H54 (cell line): Measurements from ENCODE around the gene SFMBT1.

Experiments used
- DNase-seq: peaks from one replicate; pipeline ENCODE4 v3.0.0; 2011; ENCODE audit warnings: low spot score, mixed read lengths; ENCODE audit not compliant: insufficient read length
- FAIRE-seq: peaks from 3 replicates; lab custom pipeline; 2011; peaks lifted over from hg19 to GRCh38; lab: Jason Lieb, UNC
- POLR2A ChIP-seq: IDR thresholded peaks from 2 replicates; pipeline ENCODE4 v1.6.1; 2011; ENCODE audit warnings: low read depth, mild to moderate bottlenecking, low read length

Gene SFMBT1

GRCh38 chr3:53011324-53011723, 34.5 kb downstream of the SFMBT1 start:
- FAIRE-seq (no peak), DNase-seq (no peak)
- TF ChIP-seq POLR2A, result no peak

GRCh38 chr3:53009826-53010539, 35.9 kb downstream of the SFMBT1 start:
- FAIRE-seq, result no peak
- TF ChIP-seq POLR2A, result no peak
- DNase-seq, result no peak

GRCh38 chr3:53008932-53009331, 36.9 kb downstream of the SFMBT1 start:
- no peak for DNase-seq
- TF ChIP-seq POLR2A, result no peak
- no peak for FAIRE-seq

DNA sequence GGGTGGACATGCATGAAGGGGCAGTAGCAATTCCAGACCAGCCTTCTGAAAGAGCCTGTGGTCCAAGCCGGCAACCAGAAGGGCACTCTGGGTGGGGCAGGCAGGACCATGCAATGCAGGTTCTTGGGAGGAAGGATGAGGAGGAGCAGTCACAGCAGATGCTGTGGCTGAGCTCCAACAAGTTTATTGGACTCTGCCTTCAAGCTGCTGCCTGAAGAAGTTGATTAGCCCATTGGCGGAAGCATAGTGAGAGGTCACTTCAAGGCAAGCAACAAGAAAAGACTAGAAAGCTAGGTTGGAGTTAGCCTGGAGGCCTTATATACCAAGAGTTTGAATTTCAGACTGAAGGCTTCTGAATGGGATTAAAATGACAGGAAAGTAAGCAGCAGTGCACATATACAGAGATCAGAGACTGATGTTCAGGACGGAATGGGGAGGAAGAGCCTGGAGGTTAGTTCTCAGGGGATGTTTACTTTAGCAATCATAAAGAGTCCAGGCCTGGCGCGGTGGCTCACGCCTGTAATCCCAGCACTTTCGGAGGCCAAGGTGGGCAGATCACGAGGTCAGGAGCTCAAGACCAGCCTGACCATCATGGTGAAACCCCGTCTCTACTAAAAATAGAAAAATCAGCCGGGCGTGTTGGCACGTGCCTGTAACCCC, 39.9 kb downstream of the SFMBT1 start:
- no peak for DNase-seq
- no peak for TF ChIP-seq POLR2A
- no peak for FAIRE-seq

GRCh38 chr3:53005338-53005737, 40.5 kb downstream of the SFMBT1 start:
- FAIRE-seq (no peak), DNase-seq (no peak)
- no peak for TF ChIP-seq POLR2A

GRCh38 chr3:53003320-53003719, 42.6 kb downstream of the SFMBT1 start:
- FAIRE-seq (no peak), DNase-seq (no peak)
- TF ChIP-seq POLR2A, result no peak

- DNase-seq (no peak), FAIRE-seq (no peak)
- TF ChIP-seq POLR2A, result no peak
These were observed 46.9 kb downstream of the SFMBT1 start for GRCh38 chr3:52998771-52999513.

GRCh38 chr3:52990637-52991036, 55.2 kb downstream of the SFMBT1 start:
- no peak for FAIRE-seq
- no peak for DNase-seq
- no peak for TF ChIP-seq POLR2A

DNA sequence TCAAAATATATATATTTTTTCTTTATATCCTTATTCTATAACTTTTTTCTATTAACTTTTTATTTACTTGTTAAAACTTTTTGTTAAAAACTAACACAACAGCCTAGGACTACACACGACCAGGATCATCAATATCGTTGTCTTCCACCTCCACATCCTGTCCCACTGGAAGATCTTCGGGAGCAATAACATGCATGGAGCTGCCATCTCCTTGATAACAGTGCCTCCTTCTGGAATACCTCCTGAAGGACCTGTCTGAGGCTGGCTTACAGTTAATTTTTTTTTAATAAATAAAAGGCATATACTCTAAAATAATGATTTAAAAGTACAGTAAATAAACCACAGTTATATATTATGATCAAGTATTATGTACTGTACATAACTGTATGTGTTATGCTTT, 58.9 kb downstream of the SFMBT1 start:
- DNase-seq, result no peak
- no peak for FAIRE-seq
- TF ChIP-seq POLR2A, result no peak

- no peak for TF ChIP-seq POLR2A
- DNase-seq, result no peak
- FAIRE-seq, result peak; percentile 80
These were observed 59.8 kb downstream of the SFMBT1 start for GRCh38 chr3:52986049-52986448.

DNA sequence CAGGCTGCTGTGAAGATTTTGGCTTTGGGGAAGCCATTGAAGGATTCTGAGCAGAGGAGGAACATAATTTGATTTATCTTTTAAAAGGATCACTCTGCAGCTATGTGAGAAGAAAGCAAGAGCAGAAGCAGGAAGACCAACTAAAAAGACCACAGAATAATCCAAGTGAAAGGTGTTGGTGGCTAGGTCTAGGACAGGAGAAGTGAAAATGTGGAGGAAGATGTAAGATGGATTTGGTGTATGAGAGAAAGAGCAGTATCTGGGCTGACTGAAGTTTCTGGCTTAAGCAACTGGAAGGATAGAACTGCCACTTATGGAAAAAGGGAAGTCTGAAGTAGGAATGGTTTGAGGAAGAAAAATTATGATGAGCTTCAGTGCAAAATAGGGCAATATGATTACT, 62.0 kb downstream of the SFMBT1 start:
- DNase-seq (no peak), FAIRE-seq (no peak)
- no peak for TF ChIP-seq POLR2A

DNA sequence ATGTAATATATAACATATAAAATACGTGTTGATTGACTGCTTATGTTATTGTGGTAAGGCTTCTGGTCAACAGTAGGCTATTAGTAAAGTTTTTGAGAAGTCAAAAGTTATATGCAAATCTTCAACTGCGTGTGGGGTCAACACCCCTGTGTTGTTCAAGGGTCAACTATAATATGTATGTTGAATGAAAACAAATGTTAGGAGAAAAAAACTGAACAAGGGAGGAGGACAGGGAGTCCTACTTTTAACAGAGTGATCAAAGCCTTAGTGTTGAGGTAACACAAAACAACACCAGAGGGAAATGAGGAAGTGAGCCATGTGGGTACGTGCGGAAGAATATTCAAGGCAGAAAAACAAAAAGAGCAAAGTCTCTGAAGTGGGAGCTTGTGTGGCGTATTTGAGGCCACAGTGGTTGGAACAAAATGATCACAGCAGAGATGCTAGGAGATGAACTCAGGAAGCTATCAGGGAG, 62.5 kb downstream of the SFMBT1 start:
- no peak for TF ChIP-seq POLR2A
- FAIRE-seq, result no peak
- DNase-seq, result no peak

DNA sequence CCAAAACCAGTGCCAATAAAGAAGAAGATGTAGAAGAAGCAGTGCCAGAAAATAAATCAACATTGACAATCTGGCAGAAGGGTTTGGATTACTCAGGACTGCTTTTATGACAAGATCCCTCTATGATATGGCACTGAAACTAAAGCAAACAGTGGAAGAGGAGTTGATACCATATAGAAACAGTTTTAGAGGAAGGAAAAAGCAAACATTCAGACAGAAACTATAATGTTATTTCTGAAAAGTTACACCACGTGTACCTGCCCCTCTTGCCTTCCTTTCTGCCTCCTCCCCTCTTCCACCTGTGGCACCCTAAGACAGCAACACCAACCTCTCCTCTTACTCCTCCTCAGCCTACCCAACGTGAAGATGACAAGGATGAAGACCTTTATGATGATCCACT, 63.0 kb downstream of the SFMBT1 start:
- no peak for FAIRE-seq

More for the DNA sequence above, 63.0 kb downstream of the SFMBT1 start:
- no peak for TF ChIP-seq POLR2A
- DNase-seq, result no peak
